Measurements from ENCODE around the gene ZNF862. TPM values are rescaled to one million over a fixed set of nuclear protein-coding genes. Genes with fewer than 3 reads are reported as not detected.

ZNF862 gene
- total and polyA plus RNA-seq, 2 experiments from 2014 or later = 0.94 to 2.3 TPM

DNA sequence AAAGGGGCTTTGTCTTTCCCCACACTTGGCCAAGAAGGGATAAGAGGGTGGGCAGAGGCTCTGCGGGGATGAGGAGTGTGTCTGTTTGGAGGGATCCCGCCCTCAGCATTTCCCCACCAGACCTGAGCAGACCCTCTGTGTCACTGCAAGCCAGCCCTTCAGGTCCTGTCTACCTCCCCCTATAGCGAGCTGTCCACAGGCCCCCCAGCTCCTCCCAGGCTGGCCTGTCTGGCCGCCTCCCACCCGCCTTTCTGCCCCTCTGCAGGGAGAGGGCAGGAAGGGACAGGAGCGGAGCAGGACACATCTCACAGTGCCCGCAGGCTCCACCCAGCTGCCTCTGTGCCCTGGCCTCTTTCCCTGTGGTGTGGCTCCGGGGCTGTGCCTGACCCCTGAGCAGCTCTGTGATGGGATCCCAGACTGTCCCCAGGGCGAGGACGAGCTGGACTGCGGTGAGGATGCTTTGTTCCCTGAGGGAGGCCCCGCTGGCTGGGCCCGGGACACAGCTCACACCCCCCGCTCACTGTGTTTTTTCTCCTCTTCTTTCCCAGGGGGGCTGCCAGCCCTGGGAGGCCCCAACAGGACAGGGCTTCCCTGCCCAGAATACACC lies 47.3 kb upstream of the ZNF862 start:
- Mint-ChIP-seq H3K4me1 (peaks cover 11% of the 10 kb centered on the region), H3K27me3 (ENCODE audit: insufficient read depth, low read depth, poor library complexity) (peaks cover 37% of the 10 kb centered on the region), H3K4me3 (peak overlapping the region; percentile 61), H3K9me3 (no peaks in the 10 kb centered on the region), H3K36me3 (ENCODE audit: low read depth) (no peaks in the 10 kb centered on the region), H3K27ac (no peak overlapping the region)
- no peaks in the 10 kb centered on the region for H3F3A ChIP-seq (replicated peaks; ENCODE audit: low read depth)
- H3K27me3 ChIP-seq (ENCODE audit: insufficient read depth) = peaks cover 28% of the 10 kb centered on the region
- H3K79me2 ChIP-seq (replicated peaks; ENCODE audit: insufficient read depth) = no peaks in the 10 kb centered on the region
- DNase-seq (ENCODE audit: low spot score) (no peak), ATAC-seq (no peak)
- no peaks in the 10 kb centered on the region for H3K36me3 ChIP-seq (ENCODE audit: insufficient read depth)
- H3K4me1 ChIP-seq (ENCODE audit: insufficient read depth) = no peaks in the 10 kb centered on the region
- TF ChIP-seq, protein P1, sequence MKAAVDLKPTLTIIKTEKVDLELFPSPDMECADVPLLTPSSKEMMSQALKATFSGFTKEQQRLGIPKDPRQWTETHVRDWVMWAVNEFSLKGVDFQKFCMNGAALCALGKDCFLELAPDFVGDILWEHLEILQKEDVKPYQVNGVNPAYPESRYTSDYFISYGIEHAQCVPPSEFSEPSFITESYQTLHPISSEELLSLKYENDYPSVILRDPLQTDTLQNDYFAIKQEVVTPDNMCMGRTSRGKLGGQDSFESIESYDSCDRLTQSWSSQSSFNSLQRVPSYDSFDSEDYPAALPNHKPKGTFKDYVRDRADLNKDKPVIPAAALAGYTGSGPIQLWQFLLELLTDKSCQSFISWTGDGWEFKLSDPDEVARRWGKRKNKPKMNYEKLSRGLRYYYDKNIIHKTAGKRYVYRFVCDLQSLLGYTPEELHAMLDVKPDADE (IDR thresholded peaks at IDR 0.05) = no peak
- TF ChIP-seq NANOG (IDR thresholded peaks at IDR 0.05; ENCODE audit: borderline replicate concordance) (no peak), CREB1 (CRISPR knock-in tag; IDR thresholded peaks at IDR 0.05; ENCODE audit: low read depth) (no peak), JUNB (IDR thresholded peaks at IDR 0.05; ENCODE audit: unreplicated experiment) (no peak), STAT1 (IDR thresholded peaks at IDR 0.05; ENCODE audit: unreplicated experiment) (no peak), POLR2AphosphoS5 (IDR thresholded peaks at IDR 0.05; ENCODE audit: low read depth) (no peak), EZH2phosphoT487 (IDR thresholded peaks at IDR 0.05; ENCODE audit: unreplicated experiment) (no peak), ZNF331 (CRISPR knock-in tag; IDR thresholded peaks at IDR 0.05; ENCODE audit: low read depth) (no peak), EZH2 (IDR thresholded peaks at IDR 0.05; ENCODE audit: low read depth, unreplicated experiment) (no peak), ZNF114 (CRISPR knock-in tag; IDR thresholded peaks at IDR 0.05) (no peak)
- TF ChIP-seq, protein P2, sequence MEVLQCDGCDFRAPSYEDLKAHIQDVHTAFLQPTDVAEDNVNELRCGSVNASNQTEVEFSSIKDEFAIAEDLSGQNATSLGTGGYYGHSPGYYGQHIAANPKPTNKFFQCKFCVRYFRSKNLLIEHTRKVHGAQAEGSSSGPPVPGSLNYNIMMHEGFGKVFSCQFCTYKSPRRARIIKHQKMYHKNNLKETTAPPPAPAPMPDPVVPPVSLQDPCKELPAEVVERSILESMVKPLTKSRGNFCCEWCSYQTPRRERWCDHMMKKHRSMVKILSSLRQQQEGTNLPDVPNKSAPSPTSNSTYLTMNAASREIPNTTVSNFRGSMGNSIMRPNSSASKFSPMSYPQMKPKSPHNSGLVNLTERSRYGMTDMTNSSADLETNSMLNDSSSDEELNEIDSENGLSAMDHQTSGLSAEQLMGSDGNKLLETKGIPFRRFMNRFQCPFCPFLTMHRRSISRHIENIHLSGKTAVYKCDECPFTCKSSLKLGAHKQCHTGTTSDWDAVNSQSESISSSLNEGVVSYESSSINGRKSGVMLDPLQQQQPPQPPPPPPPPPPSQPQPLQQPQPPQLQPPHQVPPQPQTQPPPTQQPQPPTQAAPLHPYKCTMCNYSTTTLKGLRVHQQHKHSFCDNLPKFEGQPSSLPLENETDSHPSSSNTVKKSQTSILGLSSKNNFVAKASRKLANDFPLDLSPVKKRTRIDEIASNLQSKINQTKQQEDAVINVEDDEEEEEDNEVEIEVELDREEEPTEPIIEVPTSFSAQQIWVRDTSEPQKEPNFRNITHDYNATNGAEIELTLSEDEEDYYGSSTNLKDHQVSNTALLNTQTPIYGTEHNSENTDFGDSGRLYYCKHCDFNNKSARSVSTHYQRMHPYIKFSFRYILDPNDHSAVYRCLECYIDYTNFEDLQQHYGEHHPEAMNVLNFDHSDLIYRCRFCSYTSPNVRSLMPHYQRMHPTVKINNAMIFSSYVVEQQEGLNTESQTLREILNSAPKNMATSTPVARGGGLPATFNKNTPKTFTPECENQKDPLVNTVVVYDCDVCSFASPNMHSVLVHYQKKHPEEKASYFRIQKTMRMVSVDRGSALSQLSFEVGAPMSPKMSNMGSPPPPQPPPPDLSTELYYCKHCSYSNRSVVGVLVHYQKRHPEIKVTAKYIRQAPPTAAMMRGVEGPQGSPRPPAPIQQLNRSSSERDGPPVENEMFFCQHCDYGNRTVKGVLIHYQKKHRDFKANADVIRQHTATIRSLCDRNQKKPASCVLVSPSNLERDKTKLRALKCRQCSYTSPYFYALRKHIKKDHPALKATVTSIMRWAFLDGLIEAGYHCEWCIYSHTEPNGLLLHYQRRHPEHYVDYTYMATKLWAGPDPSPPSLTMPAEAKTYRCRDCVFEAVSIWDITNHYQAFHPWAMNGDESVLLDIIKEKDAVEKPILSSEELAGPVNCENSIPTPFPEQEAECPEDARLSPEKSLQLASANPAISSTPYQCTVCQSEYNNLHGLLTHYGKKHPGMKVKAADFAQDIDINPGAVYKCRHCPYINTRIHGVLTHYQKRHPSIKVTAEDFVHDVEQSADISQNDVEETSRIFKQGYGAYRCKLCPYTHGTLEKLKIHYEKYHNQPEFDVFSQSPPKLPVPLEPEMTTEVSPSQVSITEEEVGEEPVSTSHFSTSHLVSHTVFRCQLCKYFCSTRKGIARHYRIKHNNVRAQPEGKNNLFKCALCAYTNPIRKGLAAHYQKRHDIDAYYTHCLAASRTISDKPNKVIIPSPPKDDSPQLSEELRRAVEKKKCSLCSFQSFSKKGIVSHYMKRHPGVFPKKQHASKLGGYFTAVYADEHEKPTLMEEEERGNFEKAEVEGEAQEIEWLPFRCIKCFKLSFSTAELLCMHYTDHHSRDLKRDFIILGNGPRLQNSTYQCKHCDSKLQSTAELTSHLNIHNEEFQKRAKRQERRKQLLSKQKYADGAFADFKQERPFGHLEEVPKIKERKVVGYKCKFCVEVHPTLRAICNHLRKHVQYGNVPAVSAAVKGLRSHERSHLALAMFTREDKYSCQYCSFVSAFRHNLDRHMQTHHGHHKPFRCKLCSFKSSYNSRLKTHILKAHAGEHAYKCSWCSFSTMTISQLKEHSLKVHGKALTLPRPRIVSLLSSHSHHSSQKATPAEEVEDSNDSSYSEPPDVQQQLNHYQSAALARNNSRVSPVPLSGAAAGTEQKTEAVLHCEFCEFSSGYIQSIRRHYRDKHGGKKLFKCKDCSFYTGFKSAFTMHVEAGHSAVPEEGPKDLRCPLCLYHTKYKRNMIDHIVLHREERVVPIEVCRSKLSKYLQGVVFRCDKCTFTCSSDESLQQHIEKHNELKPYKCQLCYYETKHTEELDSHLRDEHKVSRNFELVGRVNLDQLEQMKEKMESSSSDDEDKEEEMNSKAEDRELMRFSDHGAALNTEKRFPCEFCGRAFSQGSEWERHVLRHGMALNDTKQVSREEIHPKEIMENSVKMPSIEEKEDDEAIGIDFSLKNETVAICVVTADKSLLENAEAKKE (CRISPR knock-in tag; IDR thresholded peaks at IDR 0.05) = no peak
- TF ChIP-seq, protein P3, sequence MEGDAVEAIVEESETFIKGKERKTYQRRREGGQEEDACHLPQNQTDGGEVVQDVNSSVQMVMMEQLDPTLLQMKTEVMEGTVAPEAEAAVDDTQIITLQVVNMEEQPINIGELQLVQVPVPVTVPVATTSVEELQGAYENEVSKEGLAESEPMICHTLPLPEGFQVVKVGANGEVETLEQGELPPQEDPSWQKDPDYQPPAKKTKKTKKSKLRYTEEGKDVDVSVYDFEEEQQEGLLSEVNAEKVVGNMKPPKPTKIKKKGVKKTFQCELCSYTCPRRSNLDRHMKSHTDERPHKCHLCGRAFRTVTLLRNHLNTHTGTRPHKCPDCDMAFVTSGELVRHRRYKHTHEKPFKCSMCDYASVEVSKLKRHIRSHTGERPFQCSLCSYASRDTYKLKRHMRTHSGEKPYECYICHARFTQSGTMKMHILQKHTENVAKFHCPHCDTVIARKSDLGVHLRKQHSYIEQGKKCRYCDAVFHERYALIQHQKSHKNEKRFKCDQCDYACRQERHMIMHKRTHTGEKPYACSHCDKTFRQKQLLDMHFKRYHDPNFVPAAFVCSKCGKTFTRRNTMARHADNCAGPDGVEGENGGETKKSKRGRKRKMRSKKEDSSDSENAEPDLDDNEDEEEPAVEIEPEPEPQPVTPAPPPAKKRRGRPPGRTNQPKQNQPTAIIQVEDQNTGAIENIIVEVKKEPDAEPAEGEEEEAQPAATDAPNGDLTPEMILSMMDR (conservative IDR thresholded peaks at IDR 0.05; ENCODE audit: low read depth in 2 of 2) = no peak
- TF ChIP-seq, protein P4, sequence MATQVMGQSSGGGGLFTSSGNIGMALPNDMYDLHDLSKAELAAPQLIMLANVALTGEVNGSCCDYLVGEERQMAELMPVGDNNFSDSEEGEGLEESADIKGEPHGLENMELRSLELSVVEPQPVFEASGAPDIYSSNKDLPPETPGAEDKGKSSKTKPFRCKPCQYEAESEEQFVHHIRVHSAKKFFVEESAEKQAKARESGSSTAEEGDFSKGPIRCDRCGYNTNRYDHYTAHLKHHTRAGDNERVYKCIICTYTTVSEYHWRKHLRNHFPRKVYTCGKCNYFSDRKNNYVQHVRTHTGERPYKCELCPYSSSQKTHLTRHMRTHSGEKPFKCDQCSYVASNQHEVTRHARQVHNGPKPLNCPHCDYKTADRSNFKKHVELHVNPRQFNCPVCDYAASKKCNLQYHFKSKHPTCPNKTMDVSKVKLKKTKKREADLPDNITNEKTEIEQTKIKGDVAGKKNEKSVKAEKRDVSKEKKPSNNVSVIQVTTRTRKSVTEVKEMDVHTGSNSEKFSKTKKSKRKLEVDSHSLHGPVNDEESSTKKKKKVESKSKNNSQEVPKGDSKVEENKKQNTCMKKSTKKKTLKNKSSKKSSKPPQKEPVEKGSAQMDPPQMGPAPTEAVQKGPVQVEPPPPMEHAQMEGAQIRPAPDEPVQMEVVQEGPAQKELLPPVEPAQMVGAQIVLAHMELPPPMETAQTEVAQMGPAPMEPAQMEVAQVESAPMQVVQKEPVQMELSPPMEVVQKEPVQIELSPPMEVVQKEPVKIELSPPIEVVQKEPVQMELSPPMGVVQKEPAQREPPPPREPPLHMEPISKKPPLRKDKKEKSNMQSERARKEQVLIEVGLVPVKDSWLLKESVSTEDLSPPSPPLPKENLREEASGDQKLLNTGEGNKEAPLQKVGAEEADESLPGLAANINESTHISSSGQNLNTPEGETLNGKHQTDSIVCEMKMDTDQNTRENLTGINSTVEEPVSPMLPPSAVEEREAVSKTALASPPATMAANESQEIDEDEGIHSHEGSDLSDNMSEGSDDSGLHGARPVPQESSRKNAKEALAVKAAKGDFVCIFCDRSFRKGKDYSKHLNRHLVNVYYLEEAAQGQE (IDR thresholded peaks at IDR 0.05; ENCODE audit: unreplicated experiment) = no peak
- no peaks in the 10 kb centered on the region for H3K9me2 ChIP-seq (ENCODE audit: insufficient read depth)
- peak overlapping the region; percentile 79 for H3K4me2 ChIP-seq
- H3K4me3 ChIP-seq = peak overlapping the region; percentile 53
- H2AFZ ChIP-seq = peak overlapping the region; percentile 92; the same call in 1 of the 2 replicates
- H4K20me1 ChIP-seq (replicated peaks; ENCODE audit: insufficient read depth) = no peaks in the 10 kb centered on the region
- H3K27ac ChIP-seq (ENCODE audit: low read depth) = no peak overlapping the region
